H9 (cell line): ENCODE data around the gene AGR3. TPM values are rescaled to one million over a fixed set of nuclear protein-coding genes. Genes with fewer than 3 reads are reported as not detected.

Experiments used
- DNase-seq: peaks from one replicate; pipeline ENCODE4 v3.0.0-alpha.2; 2017
- H2AFZ ChIP-seq: one replicate; pipeline ENCODE4 v1.6.1; 2013; ENCODE audit warnings: mild to moderate bottlenecking, low read length, control low read depth, moderate library complexity
- H2AK5ac ChIP-seq: 2 replicates; pipeline ENCODE4 v1.6.1; 2013; ENCODE audit warnings: low read length, control low read depth, mixed read lengths; ENCODE audit not compliant: insufficient read length
- H2BK120ac ChIP-seq: one replicate; pipeline ENCODE4 v1.6.1; 2013; ENCODE audit warnings: low read depth, mild to moderate bottlenecking, low read length, control low read depth, inconsistent platforms; ENCODE audit not compliant: poor library complexity, severe bottlenecking
- H2BK12ac ChIP-seq: 2 replicates; pipeline ENCODE4 v1.6.1; 2013; ENCODE audit warnings: low read length, control low read depth, mixed read lengths, low read depth; ENCODE audit not compliant: insufficient read length
- H2BK15ac ChIP-seq: 2 replicates; pipeline ENCODE4 v1.6.1; 2013; ENCODE audit warnings: low read depth, low read length, control low read depth
- H2BK20ac ChIP-seq: one replicate; pipeline ENCODE4 v1.6.1; 2013; ENCODE audit warnings: low read depth, mild to moderate bottlenecking, low read length, control low read depth, inconsistent platforms; ENCODE audit not compliant: poor library complexity, severe bottlenecking
- H2BK5ac ChIP-seq: 2 replicates; pipeline ENCODE4 v1.6.1; 2013; ENCODE audit warnings: low read length, control low read depth, mixed read lengths; ENCODE audit not compliant: insufficient read length
- H3K14ac ChIP-seq: 2 replicates; pipeline ENCODE4 v1.6.1; 2013; ENCODE audit warnings: low read length, control low read depth; ENCODE audit not compliant: insufficient read depth
- H3K18ac ChIP-seq: 2 replicates; pipeline ENCODE4 v1.6.1; 2013; ENCODE audit warnings: low read depth, mild to moderate bottlenecking, mixed read lengths, low read length, control low read depth; ENCODE audit not compliant: insufficient read length
- H3K23ac ChIP-seq: 2 replicates; pipeline ENCODE4 v1.6.1; 2013; ENCODE audit warnings: low read length, control low read depth, mixed read lengths, low read depth; ENCODE audit not compliant: insufficient read length
- H3K23me2 ChIP-seq: 2 replicates; pipeline ENCODE4 v1.6.1; 2013; ENCODE audit warnings: low read depth, mild to moderate bottlenecking, mixed read lengths, low read length, control low read depth; ENCODE audit not compliant: insufficient read length, poor library complexity, severe bottlenecking
- H3K27ac ChIP-seq: 2 replicates; pipeline ENCODE4 v1.5.1; 2013; ENCODE audit warnings: low read length, control low read depth, mixed read lengths, low read depth; ENCODE audit not compliant: insufficient read length
- H3K27me3 ChIP-seq: 2 replicates; pipeline ENCODE4 v1.6.1; 2013; ENCODE audit warnings: low read length, control low read depth, inconsistent platforms; ENCODE audit not compliant: insufficient read depth
- H3K4ac ChIP-seq: 2 replicates; pipeline ENCODE4 v1.6.1; 2013; ENCODE audit warnings: low read depth, mild to moderate bottlenecking, control low read depth, inconsistent platforms, low read length, moderate library complexity
- H3K4me1 ChIP-seq: 2 replicates; pipeline ENCODE4 v1.6.1; 2013; ENCODE audit warnings: low read length, control low read depth, inconsistent platforms; ENCODE audit not compliant: insufficient read depth
- H3K4me2 ChIP-seq: 2 replicates; pipeline ENCODE4 v1.6.1; 2013; ENCODE audit warnings: low read length, control low read depth, mixed read lengths; ENCODE audit not compliant: insufficient read length, insufficient read depth
- H3K56ac ChIP-seq: 2 replicates; pipeline ENCODE4 v1.6.1; 2013; ENCODE audit warnings: low read depth, mild to moderate bottlenecking, mixed read lengths, low read length, control low read depth; ENCODE audit not compliant: insufficient read length
- H3K79me1 ChIP-seq: 2 replicates; pipeline ENCODE4 v1.6.1; 2013; ENCODE audit warnings: low read depth, mild to moderate bottlenecking, moderate library complexity, low read length, control low read depth, inconsistent platforms; ENCODE audit not compliant: insufficient read depth, poor library complexity, severe bottlenecking
- H3K79me2 ChIP-seq: 2 replicates; pipeline ENCODE4 v1.6.1; 2013; ENCODE audit warnings: low read length, control low read depth, inconsistent platforms; ENCODE audit not compliant: insufficient read depth
- H3K9ac ChIP-seq: 2 replicates; pipeline ENCODE4 v1.6.1; 2013; ENCODE audit warnings: low read length, control low read depth, mixed read lengths; ENCODE audit not compliant: insufficient read length; ENCODE audit errors: extremely low read depth
- H3K9me3 ChIP-seq: one replicate; pipeline ENCODE4 v1.6.1; 2013; ENCODE audit warnings: low read depth, low read length, inconsistent platforms; ENCODE audit not compliant: control insufficient read depth
- H3T11ph ChIP-seq: one replicate; pipeline ENCODE4 v1.6.1; 2013; ENCODE audit warnings: mild to moderate bottlenecking, low read length, control low read depth, inconsistent platforms
- H4K20me1 ChIP-seq: one replicate; pipeline ENCODE4 v1.6.1; 2013; ENCODE audit not compliant: control insufficient read depth, insufficient read length, insufficient read depth
- H4K5ac ChIP-seq: 2 replicates; pipeline ENCODE4 v1.6.1; 2013; ENCODE audit warnings: low read depth, mild to moderate bottlenecking, mixed read lengths, low read length, control low read depth; ENCODE audit not compliant: insufficient read length
- H4K8ac ChIP-seq: replicated peaks from 2 replicates; pipeline ENCODE4 v1.6.1; 2013; ENCODE audit warnings: low read length, control low read depth, mixed read lengths, low read depth; ENCODE audit not compliant: insufficient read length
- H4K91ac ChIP-seq: 2 replicates; pipeline ENCODE4 v1.6.1; 2013; ENCODE audit warnings: low read depth, mild to moderate bottlenecking, moderate library complexity, mixed read lengths, low read length, control low read depth; ENCODE audit not compliant: insufficient read length
- H3K27ac Mint-ChIP-seq, 3 experiments: 2 replicates in 2 of 3; 3 replicates in 1 of 3; pipeline ENCODE4 v1.8.0; 2020 to 2021; ENCODE audit warnings: mixed read lengths in 3 of 3, mild to moderate bottlenecking in 1 of 3, moderate library complexity in 1 of 3
- H3K27me3 Mint-ChIP-seq: 2 replicates; pipeline ENCODE4 v1.8.0; 2021; ENCODE audit warnings: low read depth, mild to moderate bottlenecking, moderate library complexity, mixed read lengths
- H3K36me3 Mint-ChIP-seq, 3 experiments: 2 replicates in 2 of 3; 3 replicates in 1 of 3; pipeline ENCODE4 v1.8.0; 2020 to 2021; ENCODE audit warnings: low read depth in 3 of 3, mixed read lengths in 3 of 3; ENCODE audit not compliant: insufficient read depth in 1 of 3
- H3K4me1 Mint-ChIP-seq, 2 experiments: 2 replicates each; pipeline ENCODE4 v1.8.0; 2020; ENCODE audit warnings: mixed read lengths in 2 of 2
- H3K4me3 Mint-ChIP-seq, 2 experiments: 2 replicates in 1 of 2; 3 replicates in 1 of 2; pipeline ENCODE4 v1.8.0; 2020 to 2021; ENCODE audit warnings: mild to moderate bottlenecking in 2 of 2, mixed read lengths in 2 of 2, moderate library complexity in 1 of 2
- H3K9me3 Mint-ChIP-seq, 2 experiments: 2 replicates in 1 of 2; 3 replicates in 1 of 2; pipeline ENCODE4 v1.8.0; 2020; ENCODE audit warnings: mild to moderate bottlenecking in 2 of 2, mixed read lengths in 2 of 2, moderate library complexity in 1 of 2
- WGBS: extraction: QIAGEN DNeasy Blood & Tissue Kit; methylation state at CpG from one replicate; pipeline ENCODE4 v1.1.7; 2013; ENCODE audit warnings: missing lambda C conversion rate, low lambda C conversion rate, mixed read lengths; ENCODE audit not compliant: insufficient read length; ENCODE audit errors: extremely low coverage; 5-methylcytosine and 5-hydroxymethylcytosine counted together
- total RNA-seq: library from RNA; stranded (reverse); gene quantifications from 2 replicates; pipeline ENCODE4 v1.2.1, GENCODE V29; 2021
- TF ChIP-seq, protein P1 (sequence below): fragments of 200-600 bp; sonication (generic); conservative IDR thresholded peaks from 3 replicates; pipeline ENCODE4 v1.8.0; 2021; ENCODE audit warnings: antibody characterized with exemption, mild to moderate bottlenecking

Gene AGR3
- total RNA-seq, 1 experiment from 2014 or later, result not detected

GRCh38 chr7:16879181-16879580, 2.6 kb downstream of the AGR3 start:
- no peaks in the 10 kb centered on the region for H3K79me1 ChIP-seq
- H3K4me1 Mint-ChIP-seq, result peaks cover 0 to 5% of the 10 kb centered on the region in 2 experiments; a peak in 3 of 4 replicates
- no peaks in the 10 kb centered on the region for H3K36me3 Mint-ChIP-seq
- TF ChIP-seq, protein P1, sequence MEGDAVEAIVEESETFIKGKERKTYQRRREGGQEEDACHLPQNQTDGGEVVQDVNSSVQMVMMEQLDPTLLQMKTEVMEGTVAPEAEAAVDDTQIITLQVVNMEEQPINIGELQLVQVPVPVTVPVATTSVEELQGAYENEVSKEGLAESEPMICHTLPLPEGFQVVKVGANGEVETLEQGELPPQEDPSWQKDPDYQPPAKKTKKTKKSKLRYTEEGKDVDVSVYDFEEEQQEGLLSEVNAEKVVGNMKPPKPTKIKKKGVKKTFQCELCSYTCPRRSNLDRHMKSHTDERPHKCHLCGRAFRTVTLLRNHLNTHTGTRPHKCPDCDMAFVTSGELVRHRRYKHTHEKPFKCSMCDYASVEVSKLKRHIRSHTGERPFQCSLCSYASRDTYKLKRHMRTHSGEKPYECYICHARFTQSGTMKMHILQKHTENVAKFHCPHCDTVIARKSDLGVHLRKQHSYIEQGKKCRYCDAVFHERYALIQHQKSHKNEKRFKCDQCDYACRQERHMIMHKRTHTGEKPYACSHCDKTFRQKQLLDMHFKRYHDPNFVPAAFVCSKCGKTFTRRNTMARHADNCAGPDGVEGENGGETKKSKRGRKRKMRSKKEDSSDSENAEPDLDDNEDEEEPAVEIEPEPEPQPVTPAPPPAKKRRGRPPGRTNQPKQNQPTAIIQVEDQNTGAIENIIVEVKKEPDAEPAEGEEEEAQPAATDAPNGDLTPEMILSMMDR, result no peak
- H2BK5ac ChIP-seq, result no peak overlapping the region
- no peak overlapping the region for H3K4me3 Mint-ChIP-seq
- H2BK120ac ChIP-seq, result no peak overlapping the region
- H2BK20ac ChIP-seq, result no peak overlapping the region
- no peaks in the 10 kb centered on the region for H3K9me3 ChIP-seq
- H3K18ac ChIP-seq, result no peak overlapping the region
- no CpG with 5 or more reads among the region's 1 CpG for whole genome bisulfite sequencing
- no peak overlapping the region for H3T11ph ChIP-seq
- no peak overlapping the region for H4K5ac ChIP-seq
- H3K14ac ChIP-seq, result no peak overlapping the region
- no peak overlapping the region for H4K91ac ChIP-seq
- H3K23me2 ChIP-seq, result no peaks in the 10 kb centered on the region
- H3K27me3 Mint-ChIP-seq, result no peaks in the 10 kb centered on the region
- no peak overlapping the region for H3K4ac ChIP-seq
- H3K27ac ChIP-seq, result no peak overlapping the region
- H3K9me3 Mint-ChIP-seq, result no peaks in the 10 kb centered on the region
- DNase-seq, result no peak
- H2BK12ac ChIP-seq, result no peak overlapping the region
- H3K4me1 ChIP-seq, result no peaks in the 10 kb centered on the region
- H3K4me2 ChIP-seq, result no peak overlapping the region
- no peak overlapping the region for H4K8ac ChIP-seq
- H2AK5ac ChIP-seq, result no peak overlapping the region
- H3K56ac ChIP-seq, result no peak overlapping the region
- H3K27ac Mint-ChIP-seq, result no peak overlapping the region
- no peaks in the 10 kb centered on the region for H3K79me2 ChIP-seq
- H3K23ac ChIP-seq, result no peak overlapping the region
- H4K20me1 ChIP-seq, result no peaks in the 10 kb centered on the region
- H2AFZ ChIP-seq, result no peak overlapping the region
- no peaks in the 10 kb centered on the region for H3K27me3 ChIP-seq
- no peak overlapping the region for H2BK15ac ChIP-seq
- no peak overlapping the region for H3K9ac ChIP-seq
